GM21825 (cell line): Measurements from ENCODE around the gene BLTP3A.
A peak's percentile ranks its signal among the peaks of the same experiment; 100 is the strongest.
"Not testable (repeated sequence)": the region's sequence is repeated elsewhere in the genome, so short reads cannot be mapped to it uniquely, and the experiment has no call there.

Experiments used
- ATAC-seq: cut with Tn5 transposase; IDR thresholded peaks from one replicate; pipeline ENCODE4 v1.9.1; 2021; ENCODE audit warnings: mild to moderate bottlenecking, moderate library complexity; ENCODE audit not compliant: unreplicated experiment

The BLTP3A gene

DNA sequence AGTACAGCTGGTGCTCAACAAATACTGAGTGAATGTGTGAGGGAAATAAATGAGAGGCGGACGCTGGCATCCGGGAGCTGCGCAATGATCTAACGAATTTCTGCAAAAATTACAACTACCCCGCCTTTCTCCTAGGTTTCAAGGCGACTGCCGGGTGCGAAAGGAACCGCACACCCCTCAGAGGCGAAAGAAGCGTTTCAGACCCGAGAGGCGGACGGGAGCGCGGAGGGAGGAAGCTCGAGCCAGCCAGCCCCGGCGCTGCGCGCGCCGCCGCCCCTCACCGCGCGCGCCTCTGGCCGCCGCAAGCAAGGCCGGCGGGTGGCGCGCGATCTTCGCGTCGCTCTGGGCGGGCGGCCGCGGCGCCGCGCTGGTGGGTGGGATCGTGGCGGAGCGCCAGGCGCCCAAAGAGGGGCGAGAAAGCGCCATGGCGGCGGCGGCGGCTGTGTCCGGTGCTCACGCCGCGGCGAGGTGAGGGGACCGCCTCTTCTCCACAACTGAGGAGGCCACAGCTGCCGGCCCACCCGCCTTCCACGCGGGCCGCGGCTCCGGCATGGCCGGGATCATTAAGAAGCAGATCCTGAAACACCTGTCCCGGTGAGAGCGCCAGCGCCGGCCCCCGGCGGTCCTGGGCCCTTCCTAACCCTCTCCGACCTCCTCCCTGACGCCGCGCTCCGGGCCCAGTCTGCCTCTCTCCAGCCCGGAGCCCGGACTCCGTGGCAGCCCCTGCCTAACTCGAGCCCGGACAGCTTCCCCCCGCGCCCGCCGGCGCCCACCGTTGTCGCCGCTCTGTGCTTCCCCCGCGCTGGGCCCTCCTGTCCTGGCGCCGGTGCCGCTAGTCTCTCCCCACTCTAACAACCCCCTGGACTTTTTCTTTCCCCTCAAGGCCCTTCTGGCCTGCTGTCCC is at the start of gene BLTP3A:
BLTP3A (plus strand) TSS at position 383 of the 904 bp plus-strand sequence; CDS start at position 551, 168 bp downstream.
- ATAC-seq, result peak; percentile 80

- ATAC-seq, result no peak
These were observed 49.8 kb upstream of the BLTP3A start for GRCh38 chr6:34742094-34742493.

DNA sequence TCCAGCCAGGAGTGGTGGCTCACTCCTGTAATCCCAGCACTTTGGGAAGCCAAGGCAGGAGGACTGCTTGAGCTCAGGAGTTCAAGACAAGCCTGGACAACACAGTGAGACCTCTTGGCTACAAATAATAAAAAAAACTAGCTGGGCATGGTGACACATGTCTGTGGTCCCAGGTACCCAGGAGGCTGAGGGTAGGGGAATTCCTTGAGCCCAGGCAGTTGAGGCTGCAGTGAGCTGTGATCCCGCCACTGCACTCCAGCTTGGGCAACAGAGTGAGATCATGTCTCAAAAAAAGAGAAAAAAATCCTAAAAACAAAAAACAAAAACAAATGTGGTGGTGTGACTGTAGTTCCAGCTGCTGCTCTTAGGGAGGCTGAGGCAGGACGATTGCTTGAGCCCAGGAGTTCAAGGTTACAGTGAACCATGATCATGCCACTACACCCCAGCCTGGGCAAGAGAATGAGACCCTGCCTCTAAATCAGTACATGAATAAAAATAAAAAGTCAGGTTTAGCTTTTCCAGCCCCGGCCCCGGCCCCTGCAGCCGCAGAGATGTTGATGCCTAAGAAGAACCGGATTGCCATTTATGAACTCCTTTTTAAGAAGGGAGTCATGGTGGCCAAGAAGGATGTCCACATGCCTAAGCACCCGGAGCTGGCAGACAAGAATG is 48.1 kb upstream of the BLTP3A start:
- no peak for ATAC-seq

- not testable (repeated sequence) for ATAC-seq
These were observed 47.6 kb upstream of the BLTP3A start for GRCh38 chr6:34744294-34744647.

DNA sequence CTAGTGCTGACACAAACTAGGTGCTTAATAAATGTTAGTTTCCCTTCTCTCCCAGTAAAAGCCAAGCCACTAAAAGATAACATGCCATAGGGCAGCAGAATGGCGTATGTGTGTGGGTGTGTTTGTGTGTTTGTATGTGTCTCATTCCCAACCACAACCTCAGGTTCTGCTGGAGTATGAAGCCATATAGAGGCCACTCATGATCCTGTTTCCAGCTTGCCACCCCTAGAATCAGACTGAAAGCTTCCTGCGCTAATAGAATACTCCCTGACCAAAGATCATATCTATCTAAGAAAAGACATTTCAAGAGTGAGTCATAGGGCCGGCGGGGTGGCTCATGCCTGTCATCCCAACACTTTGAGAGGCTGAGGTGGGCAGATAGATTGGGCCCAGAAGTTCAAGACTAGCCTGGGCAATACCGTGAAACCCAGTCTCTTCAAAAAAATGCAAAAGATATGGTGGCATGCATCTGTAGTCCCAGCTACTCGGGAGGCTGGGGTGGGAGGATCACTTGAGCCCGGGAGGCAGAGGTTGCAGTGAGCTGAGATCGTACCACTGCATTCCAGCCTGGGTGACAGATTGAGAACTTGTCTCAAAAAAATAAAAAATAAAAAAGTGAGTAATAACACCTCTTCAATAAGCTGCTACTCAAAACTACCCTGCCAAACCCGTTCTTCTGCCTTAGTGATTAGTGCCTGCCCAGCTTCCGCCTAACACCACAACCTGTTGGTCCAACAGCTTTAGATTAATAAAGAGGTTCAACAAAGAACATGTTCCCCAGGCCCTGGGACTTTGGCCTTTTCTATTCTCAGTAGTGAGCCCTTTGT is 46.4 kb upstream of the BLTP3A start:
- ATAC-seq, result no peak

- no peak for ATAC-seq
These were observed 45.6 kb upstream of the BLTP3A start for GRCh38 chr6:34746104-34746846.

DNA sequence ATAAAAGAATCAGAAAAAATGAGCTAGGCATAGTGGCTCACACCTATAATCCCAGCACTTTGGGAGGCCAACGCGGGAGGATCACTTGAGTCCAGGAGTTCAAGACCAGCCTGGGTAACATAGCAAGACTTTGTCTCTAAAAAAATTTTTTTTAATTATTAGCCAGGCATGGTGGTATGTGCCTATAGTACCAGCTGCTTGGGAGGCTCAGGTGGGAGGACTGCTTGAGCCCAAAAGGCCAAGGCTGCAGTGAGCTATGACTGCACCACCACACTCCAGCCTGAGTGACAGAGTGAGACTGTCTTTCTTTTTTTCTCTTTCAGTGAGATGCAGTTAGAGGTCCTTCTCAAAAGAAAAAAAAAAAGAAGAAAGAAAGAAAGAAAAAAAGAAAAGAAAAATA is 43.1 kb upstream of the BLTP3A start:
- no peak for ATAC-seq

DNA sequence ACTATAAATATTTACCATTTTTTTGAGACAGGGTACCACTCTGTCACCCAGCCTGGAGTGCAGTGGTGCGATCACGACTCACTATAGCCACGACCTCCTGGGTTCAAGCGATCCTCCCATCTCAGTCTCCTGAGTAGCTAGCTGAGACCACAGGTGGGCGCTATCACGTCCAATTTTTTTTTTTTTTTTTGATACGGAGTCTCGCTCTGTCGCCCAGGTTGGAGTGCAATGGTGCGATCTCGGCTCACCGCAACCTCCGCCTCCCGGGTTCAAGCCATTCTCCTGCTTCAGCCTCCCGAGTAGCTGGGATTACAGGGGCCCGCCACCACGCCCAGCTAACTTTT is 35.4 kb upstream of the BLTP3A start:
- not testable (repeated sequence) for ATAC-seq

DNA sequence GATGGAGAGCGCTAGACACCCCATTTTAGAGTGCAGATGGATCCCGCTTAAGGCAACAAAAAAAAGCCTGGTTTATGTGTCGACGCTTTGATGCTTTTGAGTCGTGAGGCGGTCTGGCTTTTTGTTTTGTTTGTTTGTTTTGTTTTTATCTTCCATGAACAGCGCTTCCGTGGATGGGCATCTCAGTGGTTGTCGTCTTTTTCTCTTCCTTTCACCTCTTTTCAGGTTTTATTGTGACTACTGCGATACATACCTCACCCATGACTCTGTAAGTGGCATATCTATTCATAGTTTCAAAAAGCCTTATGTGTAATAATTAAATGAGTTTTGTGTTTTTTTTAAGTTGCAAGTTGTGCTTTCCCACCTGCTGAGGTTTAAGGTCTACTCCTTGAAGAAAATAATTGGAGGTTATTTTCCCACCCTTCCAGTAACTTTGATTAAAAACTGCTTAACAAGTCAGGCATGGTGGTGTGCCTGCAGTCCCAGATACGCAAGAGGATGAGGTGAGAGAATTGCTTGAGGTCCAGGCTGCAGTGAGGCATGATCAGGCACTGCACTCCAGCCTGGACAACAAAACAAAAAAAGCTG is 34.1 kb upstream of the BLTP3A start:
- ATAC-seq, result no peak

DNA sequence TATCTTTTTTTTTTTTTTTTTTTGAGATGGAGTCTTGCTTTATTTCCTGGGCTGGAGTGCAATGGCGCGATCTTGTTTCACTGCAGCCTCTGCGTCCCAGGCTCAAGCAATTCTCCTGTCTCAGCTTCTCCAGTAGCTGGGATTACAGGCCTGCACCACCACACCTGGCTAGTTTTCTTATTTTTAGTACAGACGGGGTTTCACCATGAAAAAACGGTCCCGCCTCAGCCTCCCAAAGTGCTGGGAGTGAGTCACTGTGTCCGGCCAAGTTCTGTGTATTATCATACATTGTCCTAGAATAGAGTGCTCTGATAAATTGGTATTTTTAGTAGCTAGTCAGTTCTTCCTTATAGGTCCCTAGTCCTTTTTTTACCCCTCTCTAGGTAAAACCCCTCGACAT is 31.8 kb upstream of the BLTP3A start:
- ATAC-seq, result no peak

DNA sequence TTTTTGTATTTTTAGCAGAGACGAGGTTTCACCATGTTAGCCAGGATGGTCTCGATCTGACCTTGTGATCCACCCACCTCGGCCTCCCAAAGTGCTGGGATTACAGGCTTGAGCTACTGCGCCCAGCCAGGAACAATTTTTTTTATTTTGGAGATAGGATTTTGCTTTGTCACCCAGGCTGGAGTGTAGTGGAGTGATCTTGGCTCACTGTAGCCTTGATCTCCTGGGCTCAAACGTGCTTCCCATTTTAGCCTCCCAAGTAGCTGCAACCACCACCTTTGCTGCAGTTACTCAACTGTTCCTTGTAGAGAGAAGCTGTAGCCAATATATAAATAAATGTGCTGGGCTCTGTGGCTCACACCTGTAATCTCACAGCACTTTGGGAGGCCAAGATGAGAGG is 30.2 kb upstream of the BLTP3A start:
- ATAC-seq, result not testable (repeated sequence)

DNA sequence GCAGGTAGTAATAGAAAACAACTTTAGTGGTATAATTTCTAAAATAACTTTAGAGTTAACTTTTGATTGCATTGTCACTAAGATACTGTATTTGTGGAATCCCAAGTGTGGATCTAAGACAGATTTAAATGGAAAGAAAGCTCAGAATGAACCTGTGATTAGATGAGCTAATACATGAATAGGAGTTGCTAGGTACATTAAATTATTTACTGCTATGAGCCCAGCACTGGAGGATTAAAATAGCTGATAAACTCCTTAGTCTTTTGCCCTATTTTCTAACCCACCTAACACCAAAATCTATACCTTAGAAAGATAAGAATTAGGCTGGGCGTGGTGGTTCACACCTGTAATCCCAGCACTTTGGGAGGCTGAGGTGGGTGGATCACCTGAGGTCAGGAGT is 23.7 kb upstream of the BLTP3A start:
- no peak for ATAC-seq

DNA sequence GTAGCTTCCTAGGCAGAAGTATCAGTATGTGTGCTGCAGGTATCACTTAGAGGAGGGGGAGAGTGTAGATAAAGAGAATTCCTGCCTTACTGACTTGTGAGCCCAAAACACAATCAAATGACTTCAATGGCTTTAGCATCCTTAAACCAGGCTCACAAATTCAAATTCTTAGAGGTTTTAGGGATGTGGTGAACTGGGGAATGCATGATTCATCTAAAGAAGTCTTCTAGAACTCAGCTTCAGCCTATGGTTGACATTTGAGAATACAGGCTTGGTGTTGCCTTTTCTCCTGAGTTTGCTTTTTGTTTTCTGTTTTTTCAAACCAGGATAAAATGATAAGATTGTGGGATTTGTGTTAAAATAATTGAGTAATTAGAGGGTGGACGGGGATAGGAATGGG is 20.2 kb upstream of the BLTP3A start:
- no peak for ATAC-seq

GRCh38 chr6:34772940-34773339 is 18.9 kb upstream of the BLTP3A start:
- ATAC-seq, result no peak

DNA sequence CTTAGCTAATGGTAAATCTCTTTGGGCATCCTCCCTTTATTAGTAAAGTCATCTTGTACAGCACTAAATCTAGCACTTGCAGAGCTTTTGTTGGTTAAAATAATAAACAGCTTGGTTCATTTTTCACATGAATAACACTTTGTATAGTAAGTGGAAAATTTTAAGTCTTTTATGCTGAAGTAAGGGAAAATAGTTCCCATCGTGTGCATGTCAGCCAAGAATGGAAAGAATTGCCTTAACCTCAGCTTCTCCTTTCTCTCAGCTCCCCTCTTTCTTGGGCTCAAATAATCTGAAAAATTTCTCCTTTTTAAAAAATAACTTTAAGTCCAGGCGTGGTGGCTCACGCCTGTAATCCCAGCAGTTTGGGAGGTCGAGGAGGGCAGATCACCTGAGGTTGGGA is 18.0 kb upstream of the BLTP3A start:
- no peak for ATAC-seq

DNA sequence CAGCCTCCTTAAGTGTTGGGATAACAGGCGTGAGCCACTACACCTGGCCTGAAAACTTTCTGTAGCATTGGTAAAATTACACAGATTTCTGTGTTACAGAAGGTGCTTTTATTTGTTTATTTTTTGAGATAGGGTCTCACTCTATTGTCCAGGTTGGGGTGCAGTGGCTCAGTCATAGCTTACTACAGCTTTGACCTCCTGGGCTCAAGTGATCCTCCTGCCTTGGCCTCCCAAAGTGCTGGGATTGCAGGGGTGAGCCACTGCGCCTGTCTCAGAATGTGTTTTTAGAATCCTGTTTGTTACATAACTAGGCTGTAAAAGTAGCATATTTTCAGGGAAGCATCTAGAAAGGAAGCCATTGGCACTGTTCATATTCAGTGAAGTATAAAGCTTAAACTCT is 16.9 kb upstream of the BLTP3A start:
- ATAC-seq, result no peak

DNA sequence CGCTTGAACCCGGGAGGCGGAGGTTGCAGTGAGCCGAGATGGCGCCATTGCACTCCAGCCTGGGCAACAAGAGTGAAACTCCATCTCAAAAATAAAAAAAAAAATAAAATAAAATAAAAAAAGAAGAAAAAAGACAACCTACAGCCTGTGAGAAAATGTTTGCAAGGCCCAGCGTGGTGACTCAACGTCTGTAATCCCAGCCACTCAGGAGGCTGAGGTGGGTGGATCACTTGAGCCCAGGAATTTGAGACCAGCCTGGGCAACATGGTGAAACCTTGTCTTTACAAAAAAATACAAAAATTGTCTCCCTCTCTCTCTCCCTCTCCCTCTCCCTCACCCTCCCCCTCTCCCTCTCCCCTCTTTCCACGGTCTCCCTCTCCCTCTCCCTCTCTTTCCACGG is 6.5 kb upstream of the BLTP3A start:
- not testable (repeated sequence) for ATAC-seq

DNA sequence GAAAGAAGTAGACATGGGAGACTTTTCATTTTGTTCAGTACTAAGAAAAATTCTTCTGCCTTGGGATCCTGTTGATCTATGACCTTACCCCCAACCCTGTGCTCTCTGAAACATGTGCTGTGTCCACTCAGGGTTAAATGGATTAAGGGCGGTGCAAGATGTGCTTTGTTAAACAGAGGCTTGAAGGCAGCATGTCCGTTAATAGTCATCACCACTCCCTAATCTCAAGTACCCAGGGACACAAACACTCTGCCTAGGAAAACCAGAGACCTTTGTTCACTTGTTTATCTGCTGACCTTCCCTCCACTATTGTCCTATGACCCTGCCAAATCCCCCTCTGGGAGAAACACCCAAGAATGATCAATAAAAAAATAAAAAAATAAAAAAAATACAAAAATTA is 4.7 kb upstream of the BLTP3A start:
- not testable (repeated sequence) for ATAC-seq

GRCh38 chr6:34788111-34788510 is 3.8 kb upstream of the BLTP3A start:
- no peak for ATAC-seq

GRCh38 chr6:34791164-34791700 is 651 bp upstream of the BLTP3A start:
- peak; percentile 34 for ATAC-seq
